LNCAP (cell line): ENCODE results near the gene PTS.

Source experiments
- TF ChIP-seq, protein P1 (sequence below): fragments of 450-650 bp; IDR thresholded peaks from 2 replicates; pipeline ENCODE4 v1.5.1; 2017; ENCODE audit warnings: mild to moderate bottlenecking

PTS gene

DNA sequence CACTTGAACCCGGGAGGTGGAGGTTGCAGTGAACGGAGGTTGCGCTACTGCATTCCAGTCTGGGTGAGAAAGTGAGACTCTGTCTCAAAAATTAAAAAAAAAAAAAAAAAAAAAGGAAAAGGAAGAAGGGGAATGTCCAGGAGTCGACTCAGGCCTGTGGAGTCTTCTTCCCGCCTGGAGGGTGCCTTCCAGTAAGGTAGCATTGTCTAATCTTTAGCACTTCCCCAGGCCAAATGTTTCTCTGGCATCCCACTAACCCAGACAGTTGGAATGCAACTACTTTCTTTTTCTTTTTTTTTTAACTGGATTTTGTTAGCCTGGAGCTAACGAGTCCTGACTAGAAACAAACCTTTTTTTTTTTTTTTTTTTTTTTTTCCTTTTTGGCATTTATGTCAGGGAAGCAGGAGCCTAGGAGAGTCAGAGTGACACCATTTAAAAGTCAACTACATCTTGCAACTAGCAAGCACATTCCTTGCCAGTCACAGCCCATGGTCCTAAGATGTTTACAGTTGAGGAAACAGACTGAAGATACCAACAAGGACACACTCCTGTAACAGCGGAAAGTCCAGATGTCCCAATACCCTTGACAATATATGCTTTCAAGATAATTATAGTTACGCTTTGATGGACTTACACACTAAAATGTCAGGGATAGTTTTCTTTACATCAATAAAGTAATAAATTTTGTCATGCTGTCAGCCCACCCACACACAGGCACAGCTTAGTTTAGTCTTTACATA, 23.8 kb downstream of the PTS start:
- TF ChIP-seq, protein P1, sequence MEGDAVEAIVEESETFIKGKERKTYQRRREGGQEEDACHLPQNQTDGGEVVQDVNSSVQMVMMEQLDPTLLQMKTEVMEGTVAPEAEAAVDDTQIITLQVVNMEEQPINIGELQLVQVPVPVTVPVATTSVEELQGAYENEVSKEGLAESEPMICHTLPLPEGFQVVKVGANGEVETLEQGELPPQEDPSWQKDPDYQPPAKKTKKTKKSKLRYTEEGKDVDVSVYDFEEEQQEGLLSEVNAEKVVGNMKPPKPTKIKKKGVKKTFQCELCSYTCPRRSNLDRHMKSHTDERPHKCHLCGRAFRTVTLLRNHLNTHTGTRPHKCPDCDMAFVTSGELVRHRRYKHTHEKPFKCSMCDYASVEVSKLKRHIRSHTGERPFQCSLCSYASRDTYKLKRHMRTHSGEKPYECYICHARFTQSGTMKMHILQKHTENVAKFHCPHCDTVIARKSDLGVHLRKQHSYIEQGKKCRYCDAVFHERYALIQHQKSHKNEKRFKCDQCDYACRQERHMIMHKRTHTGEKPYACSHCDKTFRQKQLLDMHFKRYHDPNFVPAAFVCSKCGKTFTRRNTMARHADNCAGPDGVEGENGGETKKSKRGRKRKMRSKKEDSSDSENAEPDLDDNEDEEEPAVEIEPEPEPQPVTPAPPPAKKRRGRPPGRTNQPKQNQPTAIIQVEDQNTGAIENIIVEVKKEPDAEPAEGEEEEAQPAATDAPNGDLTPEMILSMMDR = no peak

DNA sequence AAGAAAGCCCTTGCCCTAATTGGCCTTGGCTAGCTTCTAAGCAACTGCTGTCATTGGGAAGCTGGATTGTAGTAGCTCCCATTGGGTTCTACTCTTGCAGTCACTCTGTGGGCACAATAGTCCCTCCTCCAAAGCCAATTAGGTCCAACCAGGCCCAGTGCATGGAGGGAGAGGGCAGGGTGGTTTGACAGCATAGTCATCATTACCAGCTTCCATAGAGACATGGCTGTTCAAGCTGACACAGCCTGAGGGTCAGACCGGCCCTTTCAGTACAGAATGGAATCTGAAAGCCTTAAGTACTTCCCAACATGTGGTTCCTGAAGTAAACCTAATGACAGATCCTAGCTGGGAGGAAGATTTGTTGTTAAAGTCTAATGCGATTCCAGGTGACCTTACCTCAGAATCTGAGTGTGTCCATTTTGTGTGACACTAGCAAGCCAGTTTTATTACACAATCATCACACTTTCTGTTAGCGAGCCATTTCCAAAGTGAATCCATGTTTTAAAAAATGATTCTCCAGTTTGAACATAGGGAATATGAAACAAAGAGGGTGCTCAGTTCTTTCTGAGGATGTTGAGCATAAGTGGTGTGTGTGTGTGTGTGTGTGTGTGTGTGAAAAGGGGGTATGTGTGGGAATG, 27.5 kb downstream of the PTS start:
- TF ChIP-seq, protein P1 = no peak

DNA sequence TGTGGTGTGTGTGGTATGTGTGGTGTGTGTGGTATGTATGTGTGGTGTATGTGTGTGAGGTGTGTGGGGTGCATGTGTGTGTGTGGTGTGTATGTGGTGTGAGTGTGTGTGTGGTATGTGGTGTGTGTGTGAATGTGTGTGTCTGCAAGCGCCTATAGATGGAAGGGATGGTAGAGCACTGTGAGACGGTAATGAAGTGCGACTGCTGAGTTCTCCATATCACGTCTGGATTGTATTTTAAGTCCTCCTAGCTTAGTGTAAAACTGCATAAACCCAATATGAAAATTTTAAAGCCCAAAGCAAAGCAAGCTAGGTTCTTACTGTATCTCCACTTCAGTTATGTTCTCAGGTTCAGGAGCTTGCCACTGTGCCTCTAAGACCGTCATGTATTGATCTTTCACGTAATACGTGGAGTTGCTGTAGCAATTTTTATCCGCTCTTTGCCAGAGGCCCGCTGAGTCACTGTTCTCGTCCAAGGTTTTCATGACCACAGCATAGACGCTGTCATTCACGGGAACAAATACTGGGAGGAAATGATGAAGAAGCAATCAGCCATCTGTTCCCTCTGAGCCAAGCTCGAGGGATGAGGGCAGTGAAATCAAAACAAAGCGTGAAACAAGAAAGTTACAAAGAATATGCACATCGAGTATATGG, 29.0 kb downstream of the PTS start:
- TF ChIP-seq, protein P1 = no peak

DNA sequence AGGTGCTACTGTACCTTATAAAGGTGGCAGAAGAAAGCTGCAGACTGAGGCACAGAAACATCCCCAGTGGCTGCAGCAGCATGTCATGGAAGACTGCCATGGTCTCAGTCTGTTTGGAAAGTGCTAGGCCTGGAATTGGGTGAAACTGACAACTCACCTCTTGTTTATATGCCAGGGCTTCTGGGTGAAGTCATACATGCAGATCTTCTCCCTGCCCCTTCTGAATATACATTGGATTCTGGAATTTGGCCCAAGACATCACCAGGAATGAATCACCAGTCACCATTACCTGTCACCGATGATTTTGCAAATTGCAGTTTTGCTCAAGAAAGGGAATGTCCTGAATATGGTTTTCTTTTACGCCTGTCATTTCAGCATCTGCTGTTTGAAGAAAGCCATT, 34.3 kb downstream of the PTS start, which contains the start of gene PLET1:
TSS of gene PLET1 (minus strand) at position 371 of the 400 bp plus-strand sequence. CDS start at position 100, 271 bp downstream.
- TF ChIP-seq, protein P1 = no peak

DNA sequence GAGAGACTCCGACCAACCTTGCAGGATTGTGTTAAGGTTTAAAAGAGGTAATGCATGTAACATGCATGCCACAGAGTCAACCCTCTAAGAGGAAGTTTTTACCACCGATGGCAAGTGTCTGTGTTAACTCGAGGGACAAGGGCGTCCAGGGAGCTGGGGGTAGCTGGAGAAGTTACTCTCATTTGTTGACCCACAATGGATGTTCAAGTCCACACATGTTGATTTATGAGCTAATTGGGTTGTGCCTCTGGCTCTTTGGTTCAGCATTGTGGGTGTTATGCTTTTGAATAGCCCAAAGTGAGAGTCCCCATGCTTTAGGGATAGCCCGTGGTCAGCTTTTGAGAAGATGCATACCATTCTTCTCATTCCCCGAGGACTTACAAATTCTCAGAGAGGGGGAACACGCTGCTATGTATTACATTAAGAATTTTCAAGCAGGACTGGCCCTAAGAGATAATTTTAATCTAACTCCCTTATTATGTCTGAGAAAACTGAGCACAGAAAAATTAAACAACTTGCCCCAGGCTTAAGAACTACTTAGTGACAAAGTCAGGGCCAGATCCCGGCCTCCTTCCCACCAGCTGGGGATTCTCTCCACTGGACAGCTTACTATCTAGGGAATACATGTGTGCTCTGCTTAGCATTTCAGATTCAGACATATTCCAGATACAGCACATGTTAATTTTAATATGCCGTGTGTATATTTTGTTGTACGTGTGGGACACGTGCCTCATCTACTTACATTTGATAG, 39.6 kb downstream of the PTS start:
- TF ChIP-seq, protein P1 = no peak

DNA sequence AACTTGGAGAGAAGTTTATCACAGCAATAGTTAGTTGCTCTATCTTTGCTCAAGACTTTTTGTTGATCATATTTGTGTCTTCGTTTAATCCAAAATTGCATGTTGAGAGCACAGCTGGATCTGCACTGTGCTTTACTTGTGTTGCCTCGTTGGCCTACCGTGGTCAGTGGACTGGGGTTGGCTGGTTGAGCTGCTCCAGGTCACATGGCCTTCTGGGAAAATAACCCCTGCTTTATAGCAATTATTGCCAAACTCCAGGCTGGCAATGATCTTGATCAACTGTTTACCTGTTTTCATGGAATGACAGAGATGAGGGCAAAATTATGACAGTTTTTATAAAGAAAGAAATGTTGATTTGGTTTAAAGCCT, 40.2 kb downstream of the PTS start:
- TF ChIP-seq, protein P1 = no peak

DNA sequence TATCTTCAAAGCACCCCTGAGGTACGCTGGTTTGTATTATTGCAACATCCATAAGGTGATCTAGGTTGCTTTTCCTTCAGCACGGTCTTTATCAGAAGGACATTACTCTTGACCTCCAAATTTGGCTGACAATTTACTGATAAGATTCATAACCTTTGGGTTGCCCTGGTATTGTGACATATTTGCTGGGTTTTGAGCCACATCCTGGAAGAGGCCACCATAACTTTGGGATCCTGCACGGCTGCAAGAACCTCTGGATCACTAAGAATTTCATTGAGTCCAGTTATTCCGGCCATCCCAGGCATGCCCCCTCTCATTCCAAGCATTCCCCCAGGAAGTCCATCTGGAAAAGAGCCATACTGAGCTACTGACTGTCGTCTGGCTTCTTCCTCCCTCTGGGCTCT, 41.0 kb downstream of the PTS start:
- TF ChIP-seq, protein P1 = no peak
